IPS-18c (cell line): ENCODE data around the gene GABARAPL1.
"Not testable (repeated sequence)": the region's sequence is repeated elsewhere in the genome, so short reads cannot be mapped to it uniquely, and the experiment has no call there.

ENCODE experiments used
- H3K4me3 ChIP-seq: 2 replicates; pipeline ENCODE4 v1.7.0; 2013; ENCODE audit warnings: low read depth, mild to moderate bottlenecking, low read length, moderate library complexity; ENCODE audit not compliant: insufficient read depth
- H3K9me3 ChIP-seq: one replicate; pipeline ENCODE4 v1.6.1; 2013; ENCODE audit warnings: mild to moderate bottlenecking, low read length, moderate library complexity; ENCODE audit not compliant: control insufficient read depth, insufficient read depth

Gene GABARAPL1

GRCh38 chr12:10212739-10213131, at the start of gene GABARAPL1:
Gene GABARAPL1, plus strand, starts transcription at chr12:10212877. Its CDS starts 253 bp downstream, at chr12:10213130.
- H3K9me3 ChIP-seq, result no peaks in the 10 kb centered on the region
- H3K4me3 ChIP-seq, result peak within 1 kb of the TSS; percentile 92

DNA sequence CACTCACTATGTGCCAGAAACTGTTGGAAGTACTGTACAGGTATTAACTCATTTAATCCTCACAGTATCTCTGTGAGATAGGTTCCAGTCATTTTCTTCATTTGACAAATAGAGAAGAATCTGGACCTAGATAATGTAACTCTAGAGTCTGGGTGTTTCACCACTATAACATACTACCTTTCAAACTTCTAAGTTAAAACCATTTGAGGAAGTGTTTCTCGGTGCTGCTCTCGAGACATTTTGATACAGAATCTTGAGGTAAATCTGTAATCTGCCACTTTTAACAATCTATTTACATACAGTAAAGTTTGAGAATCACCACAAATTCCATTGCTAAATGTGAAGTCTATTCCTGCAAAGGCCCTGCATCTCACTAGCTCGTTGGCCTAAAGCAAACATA, 49.6 kb upstream of the GABARAPL1 start:
- no peaks in the 10 kb centered on the region for H3K9me3 ChIP-seq
- no peak overlapping the region for H3K4me3 ChIP-seq

DNA sequence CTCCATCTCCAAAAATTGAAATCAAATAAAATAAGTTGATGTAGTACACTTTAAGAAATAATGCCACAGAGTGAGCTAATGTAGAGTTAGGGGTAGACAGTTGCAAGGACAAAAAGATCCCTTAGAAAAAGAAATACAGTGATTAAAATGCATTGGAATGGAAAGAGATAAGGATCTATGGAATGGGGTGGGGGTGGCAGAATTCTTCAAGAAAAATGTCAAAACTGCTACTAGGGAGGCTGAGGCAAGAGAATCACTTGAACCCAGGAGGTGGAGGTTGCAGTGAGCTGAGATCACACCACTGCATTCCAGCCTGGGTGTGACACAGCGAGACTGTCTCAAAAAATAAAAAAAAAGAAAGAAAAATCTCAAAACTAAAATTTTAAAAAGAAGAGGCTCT, 47.3 kb upstream of the GABARAPL1 start:
- Histone ChIP-seq H3K9me3 (no peaks in the 10 kb centered on the region), H3K4me3 (no peak overlapping the region)

- H3K9me3 ChIP-seq, result no peaks in the 10 kb centered on the region
- H3K4me3 ChIP-seq, result no peak overlapping the region
Measured at GRCh38 chr12:10167599-10167998, 45.1 kb upstream of the GABARAPL1 start.

GRCh38 chr12:10169104-10169503, 43.6 kb upstream of the GABARAPL1 start:
- Histone ChIP-seq H3K4me3 (no peak overlapping the region), H3K9me3 (no peaks in the 10 kb centered on the region)

DNA sequence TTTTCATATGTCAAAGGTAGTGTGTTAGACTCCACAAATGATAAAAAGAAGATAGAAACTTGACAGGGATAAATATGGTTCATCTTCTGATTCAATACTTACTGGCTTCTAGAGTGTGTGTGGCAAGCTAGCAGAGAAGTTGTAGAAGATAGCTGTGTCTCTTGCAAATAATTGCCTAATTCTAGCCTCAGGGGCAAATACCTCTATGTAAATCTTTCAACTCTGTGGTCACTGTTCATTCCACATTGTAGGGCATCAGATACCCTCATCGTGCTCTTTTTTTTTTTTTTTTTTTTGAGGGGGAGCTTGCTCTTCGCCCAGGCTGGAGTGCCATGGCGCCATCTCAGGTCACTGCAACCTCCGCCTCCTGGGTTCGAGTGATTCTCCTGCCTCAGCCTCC, 42.5 kb upstream of the GABARAPL1 start:
- H3K4me3 ChIP-seq, result no peak overlapping the region
- H3K9me3 ChIP-seq, result no peaks in the 10 kb centered on the region

DNA sequence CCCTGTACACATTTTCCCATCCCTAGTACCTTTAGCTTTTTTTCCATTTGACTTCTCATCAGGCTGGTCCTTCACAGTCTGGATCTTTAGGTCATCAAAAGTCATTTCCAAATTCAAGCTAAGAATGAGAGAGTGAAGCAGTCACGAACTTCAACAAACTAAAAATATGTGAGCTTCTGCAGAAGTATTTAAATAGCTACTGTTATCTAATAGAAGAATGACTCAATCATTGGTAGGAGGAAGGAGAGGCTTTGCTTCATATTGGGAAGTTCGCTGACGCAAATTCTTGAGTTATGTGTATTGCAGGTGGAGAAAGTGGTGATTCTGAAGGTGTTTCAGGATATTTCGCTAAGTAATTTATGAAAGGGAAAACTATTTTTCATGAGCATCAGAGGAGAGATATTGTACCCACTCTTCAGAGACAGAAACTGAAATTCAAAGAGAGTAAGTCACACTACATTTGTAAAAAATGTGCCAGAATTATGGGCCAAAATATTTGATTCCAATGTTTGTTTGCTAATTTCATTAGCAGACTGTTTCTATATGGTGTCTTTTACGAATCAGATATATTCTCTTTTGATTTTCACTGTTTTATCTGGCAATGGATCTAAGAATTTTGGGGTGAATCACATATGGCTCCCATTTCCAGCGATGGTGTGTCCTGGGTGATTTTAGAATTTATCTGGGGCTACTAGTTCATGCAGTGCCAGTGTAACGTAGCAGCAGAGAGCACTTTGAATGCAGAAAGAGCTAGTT, 40.5 kb upstream of the GABARAPL1 start, which contains the start of gene OLR1:
OLR1 (minus strand) TSS at position 160 of the 756 bp plus-strand sequence; CDS start at position 105, 55 bp downstream.
- Histone ChIP-seq H3K9me3 (no peaks in the 10 kb centered on the region), H3K4me3 (no peak within 1 kb of the TSS)

- no peak overlapping the region for H3K4me3 ChIP-seq
- no peaks in the 10 kb centered on the region for H3K9me3 ChIP-seq
Measured at GRCh38 chr12:10174986-10175614, 37.6 kb upstream of the GABARAPL1 start.

DNA sequence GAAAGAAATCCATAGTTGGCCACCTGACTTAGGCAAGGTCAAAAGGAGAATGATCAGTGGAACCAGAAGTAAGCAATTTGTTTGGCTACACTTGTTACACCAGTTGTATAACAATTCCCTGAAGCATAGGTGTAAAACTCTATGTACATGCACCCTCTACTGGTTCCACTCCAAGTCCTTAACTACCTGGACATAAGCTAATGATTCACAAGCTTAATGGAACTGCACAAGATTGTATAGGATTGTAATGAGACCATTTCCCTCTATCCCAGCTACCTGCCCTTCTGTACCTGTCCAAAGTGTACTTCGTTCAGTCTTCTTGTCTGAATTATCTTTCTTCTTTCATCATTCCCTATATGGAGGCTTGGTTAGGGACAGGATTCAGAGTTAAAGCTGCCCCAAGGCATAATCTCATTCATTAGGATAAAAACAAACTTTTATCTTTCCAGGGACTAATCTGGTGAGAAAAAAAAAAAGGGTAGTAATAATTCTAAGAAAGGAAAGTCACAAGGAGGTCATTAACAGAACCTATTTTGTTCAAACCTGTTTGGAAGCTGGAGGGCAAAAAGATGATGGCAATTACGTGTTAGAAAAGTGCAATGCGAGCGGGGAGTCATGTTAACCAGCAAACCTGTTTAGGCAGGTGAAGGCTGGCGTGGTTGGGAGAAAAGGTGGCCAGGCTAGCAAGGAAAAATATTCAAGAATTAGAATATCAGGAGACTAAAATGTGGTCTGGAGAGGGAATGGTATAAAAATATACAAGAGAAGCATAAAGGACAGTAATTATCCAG, 36.6 kb upstream of the GABARAPL1 start:
- H3K9me3 ChIP-seq, result no peaks in the 10 kb centered on the region
- no peak overlapping the region for H3K4me3 ChIP-seq

DNA sequence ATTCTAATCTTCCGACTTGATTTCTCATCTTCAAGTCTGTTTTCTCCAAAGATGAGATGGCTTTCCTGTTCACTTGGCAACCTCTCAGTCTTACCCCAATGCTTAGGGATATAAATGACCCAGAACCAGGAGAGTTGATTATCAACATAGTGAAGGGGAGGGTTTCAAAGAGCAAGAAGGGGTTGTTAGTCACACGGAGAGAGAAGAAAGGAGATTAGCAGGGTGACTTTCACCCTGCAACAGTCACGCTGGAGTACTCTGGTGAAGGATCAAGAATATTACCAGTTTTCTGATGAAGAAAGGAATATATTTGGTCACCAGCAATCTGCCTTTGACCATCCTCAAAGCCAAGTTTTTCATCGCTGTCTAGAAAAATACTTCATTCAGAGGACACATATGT, 33.9 kb upstream of the GABARAPL1 start, which contains the start of gene TMEM52B:
TMEM52B (plus strand) TSS at position 212 of the 400 bp plus-strand sequence. CDS start 543 bp downstream, outside the sequence.
- Histone ChIP-seq H3K4me3 (no peak within 1 kb of the TSS), H3K9me3 (no peaks in the 10 kb centered on the region)

DNA sequence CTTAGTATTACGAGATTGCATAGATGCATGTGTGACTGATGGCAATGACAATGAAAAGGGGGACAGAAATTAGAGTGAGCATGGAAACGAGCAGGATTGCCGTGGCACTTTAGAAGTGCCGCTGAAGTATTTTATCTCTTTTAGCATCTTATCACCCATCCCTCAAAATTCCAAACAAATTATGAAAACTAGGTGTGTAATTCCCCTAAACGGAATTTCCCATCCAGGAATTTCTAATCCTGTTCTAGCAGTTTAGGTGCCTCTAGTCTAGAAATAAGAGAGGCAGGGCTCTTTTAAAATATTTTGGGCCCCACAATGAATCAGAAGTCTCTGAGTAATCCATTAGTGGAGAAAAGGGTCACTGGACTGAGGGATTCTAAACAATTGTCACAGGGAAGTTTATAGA, 32.9 kb upstream of the GABARAPL1 start:
- H3K4me3 ChIP-seq, result no peak overlapping the region

GRCh38 chr12:10182354-10183049, 30.2 kb upstream of the GABARAPL1 start:
- Histone ChIP-seq H3K4me3 (no peak overlapping the region), H3K9me3 (no peaks in the 10 kb centered on the region)

More for the DNA sequence above, 32.9 kb upstream of the GABARAPL1 start:
- H3K9me3 ChIP-seq, result no peaks in the 10 kb centered on the region

- Histone ChIP-seq H3K4me3 (no peak overlapping the region), H3K9me3 (no peaks in the 10 kb centered on the region)
Measured at GRCh38 chr12:10184261-10184843, 28.3 kb upstream of the GABARAPL1 start.

DNA sequence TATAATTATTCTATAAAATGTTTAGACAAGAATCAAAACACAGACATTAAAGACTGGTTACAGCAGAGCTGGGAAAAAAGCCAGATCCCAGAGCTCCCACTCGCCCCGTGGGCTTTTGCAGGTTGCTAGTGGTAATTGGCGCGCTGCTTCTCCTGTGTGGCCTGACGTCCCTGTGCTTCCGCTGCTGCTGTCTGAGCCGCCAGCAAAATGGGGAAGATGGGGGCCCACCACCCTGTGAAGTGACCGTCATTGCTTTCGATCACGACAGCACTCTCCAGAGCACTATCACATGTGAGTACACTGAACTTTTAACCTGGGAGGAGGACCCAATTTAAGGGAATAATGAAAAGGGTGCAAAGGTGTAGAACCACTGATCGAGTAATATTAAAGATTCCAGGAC, 26.4 kb upstream of the GABARAPL1 start:
- Histone ChIP-seq H3K4me3 (no peak overlapping the region), H3K9me3 (no peaks in the 10 kb centered on the region)

DNA sequence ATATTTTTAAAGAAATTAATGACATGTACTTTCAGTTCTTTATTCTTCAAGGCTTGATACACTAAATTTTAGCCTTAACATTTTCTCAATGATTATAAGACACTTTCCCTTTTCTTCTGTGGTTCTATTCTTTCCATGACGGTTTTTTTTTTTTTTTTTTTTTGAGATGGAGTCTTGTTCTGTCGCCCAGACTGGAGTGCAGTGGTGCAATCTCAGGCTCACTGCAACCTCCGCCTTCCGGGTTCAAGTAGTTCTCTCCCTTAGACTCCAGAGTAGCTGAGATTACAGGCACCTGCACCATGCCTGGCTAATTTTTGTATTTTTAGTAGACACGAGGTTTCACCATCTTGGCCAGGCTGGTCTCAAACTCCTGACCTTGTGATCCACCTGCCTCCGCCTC, 25.7 kb upstream of the GABARAPL1 start:
- not testable (repeated sequence) for H3K4me3 ChIP-seq, H3K9me3 ChIP-seq

DNA sequence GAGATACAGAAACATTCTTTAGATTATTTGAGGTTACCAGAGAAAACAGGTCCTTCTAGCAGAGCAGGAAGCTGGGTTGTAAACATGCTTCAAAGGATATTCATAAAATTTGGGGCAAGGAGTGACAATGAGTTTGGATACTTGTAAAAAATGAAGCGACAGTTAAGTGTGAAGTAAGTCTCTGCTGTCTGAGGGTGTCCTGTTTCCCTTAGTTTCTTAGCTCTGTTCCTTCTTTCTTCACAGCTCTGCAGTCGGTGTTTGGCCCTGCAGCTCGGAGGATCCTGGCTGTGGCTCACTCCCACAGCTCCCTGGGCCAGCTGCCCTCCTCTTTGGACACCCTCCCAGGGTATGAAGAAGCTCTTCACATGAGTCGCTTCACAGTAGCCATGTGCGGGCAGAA, 23.0 kb upstream of the GABARAPL1 start:
- no peaks in the 10 kb centered on the region for H3K9me3 ChIP-seq
- H3K4me3 ChIP-seq, result no peak overlapping the region
